Fibroblast of the aortic adventitia (primary cell): ENCODE measurements around the gene GBA2. TPM values are rescaled to one million over a fixed set of nuclear protein-coding genes. Genes with fewer than 3 reads are reported as not detected.

Source experiments
- DNase-seq: peaks from one replicate; pipeline ENCODE4 v3.0.0-alpha.2; 2010; ENCODE audit warnings: low read depth
- H3K4me3 ChIP-seq: 2 replicates; pipeline ENCODE4 v1.5.1; 2011; ENCODE audit warnings: low read depth, mild to moderate bottlenecking, control low read depth, low read length, moderate library complexity
- total RNA-seq: library from RNA; depleted of rRNA; stranded (reverse); fragments of >200 nt; gene quantifications from 2 replicates; pipeline ENCODE4 v1.2.3, GENCODE V29; 2012; ENCODE audit warnings: low replicate concordance
- TF ChIP-seq, protein P1 (sequence below): IDR thresholded peaks from 2 replicates; pipeline ENCODE4 v1.5.1; 2011; ENCODE audit warnings: mild to moderate bottlenecking, low read length, control low read depth, inconsistent platforms; ENCODE audit not compliant: insufficient read depth

The GBA2 gene
- total RNA-seq, 1 donor, result 25.5 TPM

DNA sequence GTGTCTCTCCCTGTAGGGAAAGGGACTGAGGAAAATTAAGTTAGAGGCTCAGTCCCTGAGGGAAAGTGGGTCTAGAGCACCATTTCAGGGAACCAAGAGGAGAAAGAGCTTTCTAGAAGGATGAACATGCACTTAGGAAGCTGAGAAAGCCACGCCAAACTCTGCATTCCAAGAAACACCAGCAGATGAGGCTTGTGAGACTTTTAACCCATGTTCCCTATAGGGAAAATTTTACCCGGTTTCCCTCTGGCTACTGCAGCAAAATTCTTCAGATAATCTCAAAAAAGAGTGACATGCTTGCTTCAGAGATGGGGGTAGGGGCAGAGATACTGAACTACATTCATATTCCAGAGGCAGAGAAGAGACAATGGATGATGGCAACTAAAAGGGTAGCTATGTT is 25.6 kb downstream of the GBA2 start:
- TF ChIP-seq, protein P1, sequence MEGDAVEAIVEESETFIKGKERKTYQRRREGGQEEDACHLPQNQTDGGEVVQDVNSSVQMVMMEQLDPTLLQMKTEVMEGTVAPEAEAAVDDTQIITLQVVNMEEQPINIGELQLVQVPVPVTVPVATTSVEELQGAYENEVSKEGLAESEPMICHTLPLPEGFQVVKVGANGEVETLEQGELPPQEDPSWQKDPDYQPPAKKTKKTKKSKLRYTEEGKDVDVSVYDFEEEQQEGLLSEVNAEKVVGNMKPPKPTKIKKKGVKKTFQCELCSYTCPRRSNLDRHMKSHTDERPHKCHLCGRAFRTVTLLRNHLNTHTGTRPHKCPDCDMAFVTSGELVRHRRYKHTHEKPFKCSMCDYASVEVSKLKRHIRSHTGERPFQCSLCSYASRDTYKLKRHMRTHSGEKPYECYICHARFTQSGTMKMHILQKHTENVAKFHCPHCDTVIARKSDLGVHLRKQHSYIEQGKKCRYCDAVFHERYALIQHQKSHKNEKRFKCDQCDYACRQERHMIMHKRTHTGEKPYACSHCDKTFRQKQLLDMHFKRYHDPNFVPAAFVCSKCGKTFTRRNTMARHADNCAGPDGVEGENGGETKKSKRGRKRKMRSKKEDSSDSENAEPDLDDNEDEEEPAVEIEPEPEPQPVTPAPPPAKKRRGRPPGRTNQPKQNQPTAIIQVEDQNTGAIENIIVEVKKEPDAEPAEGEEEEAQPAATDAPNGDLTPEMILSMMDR, result no peak
- H3K4me3 ChIP-seq, result no peak overlapping the region
- no peak for DNase-seq

DNA sequence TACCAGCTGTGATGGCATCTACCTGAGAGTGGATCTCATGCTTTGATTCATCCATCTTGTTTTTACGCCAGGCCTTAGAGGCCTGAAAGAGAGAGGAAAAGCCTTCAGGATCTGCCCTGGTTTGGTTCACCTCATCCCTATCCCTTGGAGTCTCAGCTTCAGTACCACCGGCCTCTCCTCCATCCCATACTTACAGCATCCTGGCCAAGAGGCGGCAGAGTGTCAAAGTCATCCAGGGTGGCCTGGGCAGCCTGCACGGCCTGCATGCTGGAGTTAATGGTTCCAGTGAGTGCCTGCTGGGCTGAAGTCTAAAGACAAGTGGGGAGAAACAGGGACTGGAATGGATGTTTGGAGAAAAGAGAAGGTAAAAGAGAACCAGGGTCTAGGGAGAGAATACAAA is 29.5 kb downstream of the GBA2 start:
- DNase-seq, result no peak
- H3K4me3 ChIP-seq, result no peak overlapping the region
- TF ChIP-seq, protein P1, result no peak

DNA sequence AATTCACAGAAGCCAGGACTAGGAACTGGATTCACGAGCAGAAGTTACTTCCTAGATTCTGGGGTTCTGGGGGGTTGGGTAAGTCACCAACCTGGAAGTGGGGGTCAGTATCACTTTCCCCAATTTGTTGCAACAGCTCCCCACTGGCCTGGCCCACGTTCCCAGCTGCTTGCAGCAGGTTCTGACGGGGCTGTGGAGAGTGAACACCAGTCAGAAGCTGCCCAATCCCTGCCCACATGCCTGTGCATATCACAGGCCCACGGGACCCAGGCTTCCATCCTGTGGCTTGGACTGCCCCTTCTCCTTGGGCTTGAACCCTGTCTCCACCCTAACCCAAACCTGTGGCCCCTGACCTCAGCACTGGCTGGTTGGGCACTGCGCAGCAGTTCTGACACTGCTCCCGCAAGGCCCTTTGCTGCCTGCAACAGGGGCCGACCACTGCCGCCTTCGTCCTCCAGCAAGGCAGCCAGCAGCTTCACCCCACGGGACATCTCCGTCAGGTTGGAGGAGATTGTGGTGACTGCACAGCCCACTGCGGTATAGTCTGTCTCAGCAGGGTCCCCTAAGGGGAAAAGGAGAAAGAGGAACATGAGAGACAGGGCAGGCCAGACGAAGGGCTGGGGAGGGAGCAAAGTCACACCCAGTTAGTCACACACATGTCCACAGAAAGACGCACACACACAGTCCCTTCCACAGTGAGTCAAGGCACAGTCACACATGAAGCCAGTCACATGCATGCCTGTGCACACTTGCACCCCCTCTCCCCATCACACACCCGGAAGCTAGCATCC is 30.1 kb downstream of the GBA2 start:
- no peak overlapping the region for H3K4me3 ChIP-seq
- DNase-seq, result no peak
- TF ChIP-seq, protein P1, result no peak

DNA sequence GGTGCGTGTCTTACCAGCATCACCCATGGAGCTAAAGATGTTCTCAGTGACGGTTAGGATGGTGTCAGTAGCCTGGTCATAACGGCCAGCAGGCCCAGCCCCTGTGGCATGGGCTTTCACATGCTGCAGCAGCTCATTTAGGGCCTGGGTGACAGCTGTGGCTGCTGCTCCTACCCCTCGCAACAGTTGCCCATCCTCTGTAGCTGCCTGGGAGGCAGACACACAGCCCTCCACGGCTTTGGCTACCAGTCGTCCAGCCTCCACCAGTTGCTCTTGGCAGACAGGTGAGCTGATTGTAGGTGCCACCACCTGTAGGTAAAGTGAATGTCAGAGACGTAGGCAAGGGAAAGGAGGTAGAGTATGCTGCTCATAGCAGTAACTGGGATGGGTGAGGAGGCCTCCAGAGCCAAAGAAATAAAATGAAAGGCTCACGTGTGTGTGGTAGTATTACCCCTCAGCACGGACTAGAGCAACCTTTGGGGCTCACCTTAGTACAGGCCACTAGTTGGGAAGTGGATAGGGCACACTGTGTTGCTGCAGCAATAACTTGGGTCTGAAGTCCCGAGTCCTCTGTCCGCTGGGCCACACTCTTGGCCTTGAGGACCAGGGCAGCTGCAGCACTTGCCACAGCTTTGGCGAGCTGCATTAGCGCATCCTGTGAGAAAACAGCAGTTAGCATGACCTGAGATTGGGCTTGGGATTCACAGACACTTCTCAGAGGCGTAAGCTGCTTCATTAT is 31.7 kb downstream of the GBA2 start:
- no peak for DNase-seq
- no peak overlapping the region for H3K4me3 ChIP-seq
- TF ChIP-seq, protein P1, result no peak

DNA sequence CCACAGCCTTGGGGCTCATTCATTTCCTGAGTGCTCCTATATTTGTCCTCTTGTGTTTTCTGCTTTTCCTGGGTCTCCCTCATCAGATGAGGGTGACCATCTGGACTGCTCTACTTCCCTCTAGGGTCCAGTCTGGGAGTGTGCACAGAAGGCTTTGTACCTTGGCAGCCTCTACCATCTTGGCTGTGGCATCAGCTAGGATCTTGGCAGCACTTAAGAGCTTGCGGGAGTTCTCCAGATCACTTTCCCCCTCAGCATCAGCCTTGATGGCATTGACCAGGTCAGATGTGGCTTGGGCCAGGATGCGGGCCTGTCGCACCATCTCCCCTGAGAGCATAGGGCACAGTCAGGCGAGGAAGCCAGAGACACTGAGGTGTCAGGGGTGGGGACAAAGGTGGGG is 32.8 kb downstream of the GBA2 start:
- DNase-seq, result no peak
- TF ChIP-seq, protein P1, result no peak
- H3K4me3 ChIP-seq, result no peak overlapping the region

DNA sequence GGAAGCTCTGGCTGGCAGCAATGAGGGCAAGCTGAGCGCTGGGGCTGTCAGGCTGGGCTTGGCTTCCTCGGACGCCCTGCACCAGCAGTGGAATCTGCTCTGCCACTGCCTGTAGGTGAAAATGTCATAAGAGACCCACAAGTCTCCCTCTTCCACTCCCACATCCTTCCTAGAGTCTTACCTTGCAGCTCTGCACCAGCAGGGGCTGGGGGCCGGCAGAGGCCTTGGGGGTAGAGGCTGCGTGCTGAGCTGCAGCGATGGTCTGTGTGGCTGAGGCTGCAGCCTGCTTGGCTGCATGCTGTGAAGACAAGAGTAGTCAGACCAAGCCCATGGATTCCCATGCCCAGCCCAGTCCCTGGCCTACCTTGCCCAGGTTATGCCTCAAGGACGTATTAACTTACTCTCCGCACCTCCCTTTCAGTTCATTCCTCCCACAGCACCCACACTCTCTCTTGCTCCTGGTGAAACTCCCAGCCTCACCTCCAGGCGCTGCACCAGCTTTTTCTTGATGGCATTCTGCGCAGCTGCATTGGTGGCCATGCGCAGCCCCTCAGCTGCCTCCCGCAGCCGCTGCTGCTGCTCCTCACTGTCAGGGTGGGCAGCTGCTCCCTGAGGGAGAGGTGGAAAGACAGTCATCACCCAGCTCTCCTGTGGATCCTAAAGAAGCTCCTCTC is 34.3 kb downstream of the GBA2 start:
- no peak overlapping the region for H3K4me3 ChIP-seq
- no peak for DNase-seq
- TF ChIP-seq, protein P1, result no peak
